ENCODE results near the gene REPS2.

REPS2 gene

DNA sequence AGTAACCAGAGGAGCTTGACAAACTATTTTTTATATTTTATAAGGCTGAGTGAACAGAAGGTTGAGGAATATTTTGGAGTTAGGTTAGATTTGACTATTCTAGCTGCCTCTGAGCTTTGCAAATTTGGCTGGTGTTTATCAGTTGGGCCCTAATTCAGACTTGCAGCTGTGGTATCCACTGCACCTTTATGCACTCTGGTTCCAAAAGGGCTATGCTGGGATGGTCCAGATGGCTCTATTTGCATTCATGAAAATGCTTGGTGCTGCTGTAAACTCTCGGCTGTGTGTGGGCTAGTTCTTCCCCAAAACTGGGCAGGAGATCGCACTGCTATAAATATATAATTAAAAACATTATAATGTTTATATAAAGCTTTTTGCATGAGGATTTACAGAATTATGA lies 106.3 kb downstream of the REPS2 start:
- Histone ChIP-seq H3K4me3 (ENCODE audit: low read length) (no peak overlapping the region), H3F3A (ENCODE audit: control insufficient read depth, insufficient read depth) (no peaks in the 10 kb centered on the region), H3K27ac (ENCODE audit: low read depth, low read length) (no peak overlapping the region), H4K20me1 (ENCODE audit: control insufficient read depth, insufficient read depth, low read depth, low read length) (no peaks in the 10 kb centered on the region), H3K9me2 (replicated peaks; ENCODE audit: control insufficient read depth, low read length) (no peaks in the 10 kb centered on the region), H3K4me1 (ENCODE audit: control insufficient read depth, low read length) (no peaks in the 10 kb centered on the region), H3K4me2 (ENCODE audit: low read length) (no peak overlapping the region), H3K27me3 (ENCODE audit: control insufficient read depth, low read length) (no peaks in the 10 kb centered on the region), H3K36me3 (ENCODE audit: control insufficient read depth, low read length) (no peaks in the 10 kb centered on the region), H3K9me3 (ENCODE audit: control insufficient read depth, insufficient read depth, low read length) (no peaks in the 10 kb centered on the region), H3K79me2 (ENCODE audit: control insufficient read depth, low read length) (no peaks in the 10 kb centered on the region)
- TF ChIP-seq EZH2phosphoT487 (IDR thresholded peaks at IDR 0.05; ENCODE audit: borderline replicate concordance, low read length) = no peak
- TF ChIP-seq, protein P1, sequence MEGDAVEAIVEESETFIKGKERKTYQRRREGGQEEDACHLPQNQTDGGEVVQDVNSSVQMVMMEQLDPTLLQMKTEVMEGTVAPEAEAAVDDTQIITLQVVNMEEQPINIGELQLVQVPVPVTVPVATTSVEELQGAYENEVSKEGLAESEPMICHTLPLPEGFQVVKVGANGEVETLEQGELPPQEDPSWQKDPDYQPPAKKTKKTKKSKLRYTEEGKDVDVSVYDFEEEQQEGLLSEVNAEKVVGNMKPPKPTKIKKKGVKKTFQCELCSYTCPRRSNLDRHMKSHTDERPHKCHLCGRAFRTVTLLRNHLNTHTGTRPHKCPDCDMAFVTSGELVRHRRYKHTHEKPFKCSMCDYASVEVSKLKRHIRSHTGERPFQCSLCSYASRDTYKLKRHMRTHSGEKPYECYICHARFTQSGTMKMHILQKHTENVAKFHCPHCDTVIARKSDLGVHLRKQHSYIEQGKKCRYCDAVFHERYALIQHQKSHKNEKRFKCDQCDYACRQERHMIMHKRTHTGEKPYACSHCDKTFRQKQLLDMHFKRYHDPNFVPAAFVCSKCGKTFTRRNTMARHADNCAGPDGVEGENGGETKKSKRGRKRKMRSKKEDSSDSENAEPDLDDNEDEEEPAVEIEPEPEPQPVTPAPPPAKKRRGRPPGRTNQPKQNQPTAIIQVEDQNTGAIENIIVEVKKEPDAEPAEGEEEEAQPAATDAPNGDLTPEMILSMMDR (IDR thresholded peaks at IDR 0.05; ENCODE audit: low read depth, low read length, poor library complexity, severe bottlenecking) = no peak

DNA sequence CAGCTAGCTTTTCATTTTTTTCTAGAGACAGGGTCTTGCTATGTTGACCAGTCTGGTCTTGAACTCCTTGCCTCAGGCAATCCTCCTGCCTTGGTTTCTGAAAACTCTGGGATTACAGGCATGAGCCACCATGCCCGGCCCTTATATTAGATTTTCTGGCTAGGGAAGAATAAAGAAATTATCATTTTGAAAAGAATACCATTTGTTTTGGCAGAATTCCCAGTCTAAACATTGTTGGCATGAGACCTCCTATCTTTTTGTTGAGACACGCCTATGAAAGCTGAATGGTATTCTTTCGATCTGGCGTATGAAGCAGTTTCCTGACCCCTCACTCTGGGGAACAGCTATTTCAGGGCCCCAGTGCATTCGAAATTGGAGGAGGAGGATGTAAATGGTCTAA lies 107.0 kb downstream of the REPS2 start:
- no peaks in the 10 kb centered on the region for H4K20me1 ChIP-seq (ENCODE audit: control insufficient read depth, insufficient read depth, low read depth, low read length)
- no peaks in the 10 kb centered on the region for H3K27me3 ChIP-seq (ENCODE audit: control insufficient read depth, low read length)
- TF ChIP-seq, protein P1 (IDR thresholded peaks at IDR 0.05; ENCODE audit: low read depth, low read length, poor library complexity, severe bottlenecking) = no peak
- TF ChIP-seq EZH2phosphoT487 (IDR thresholded peaks at IDR 0.05; ENCODE audit: borderline replicate concordance, low read length) = no peak
- no peaks in the 10 kb centered on the region for H3K9me3 ChIP-seq (ENCODE audit: control insufficient read depth, insufficient read depth, low read length)
- no peaks in the 10 kb centered on the region for H3K4me1 ChIP-seq (ENCODE audit: control insufficient read depth, low read length)
- no peaks in the 10 kb centered on the region for H3K9me2 ChIP-seq (replicated peaks; ENCODE audit: control insufficient read depth, low read length)
- no peaks in the 10 kb centered on the region for H3F3A ChIP-seq (ENCODE audit: control insufficient read depth, insufficient read depth)
- no peak overlapping the region for H3K4me3 ChIP-seq (ENCODE audit: low read length)
- no peaks in the 10 kb centered on the region for H3K79me2 ChIP-seq (ENCODE audit: control insufficient read depth, low read length)
- no peaks in the 10 kb centered on the region for H3K36me3 ChIP-seq (ENCODE audit: control insufficient read depth, low read length)
- no peak overlapping the region for H3K27ac ChIP-seq (ENCODE audit: low read depth, low read length)
- no peak overlapping the region for H3K4me2 ChIP-seq (ENCODE audit: low read length)

DNA sequence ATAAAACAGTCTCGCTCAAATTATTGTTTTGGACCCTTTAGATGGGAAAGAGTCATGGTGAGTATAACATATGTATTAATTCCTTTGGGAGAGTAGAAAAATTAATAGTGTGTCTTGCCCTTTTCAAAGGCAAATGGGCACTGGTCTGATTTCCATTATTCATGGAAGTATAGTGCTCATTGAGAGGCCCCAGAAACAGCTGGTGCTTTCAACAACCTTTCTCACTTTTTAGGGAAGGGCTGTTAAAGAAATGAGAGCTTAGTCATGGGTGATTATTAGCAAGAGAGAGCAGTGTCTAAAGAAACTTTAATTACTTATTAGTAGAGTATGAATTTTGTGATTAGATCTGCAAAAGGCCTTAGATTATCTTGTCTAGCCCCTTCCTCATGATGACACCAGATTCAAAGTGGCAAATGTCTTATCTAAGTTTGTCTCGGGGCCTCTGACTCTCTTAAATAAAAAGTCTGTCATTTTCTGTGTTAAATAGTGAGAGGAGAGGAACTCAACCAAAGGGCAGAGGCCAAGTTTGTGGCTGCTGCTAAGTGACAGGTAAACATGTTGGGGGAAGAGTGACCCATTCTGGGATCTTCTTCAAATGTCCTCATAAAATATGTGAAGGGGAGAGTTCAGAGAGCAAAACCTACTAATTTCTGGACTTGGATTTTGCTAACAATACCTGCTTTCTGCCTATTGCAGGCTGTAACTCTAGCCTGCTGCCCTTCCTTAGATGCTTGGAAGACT lies 110.6 kb downstream of the REPS2 start:
- Histone ChIP-seq H4K20me1 (ENCODE audit: control insufficient read depth, insufficient read depth, low read depth, low read length) (no peaks in the 10 kb centered on the region), H3F3A (ENCODE audit: control insufficient read depth, insufficient read depth) (no peaks in the 10 kb centered on the region), H3K79me2 (ENCODE audit: control insufficient read depth, low read length) (no peaks in the 10 kb centered on the region), H3K27me3 (ENCODE audit: control insufficient read depth, low read length) (no peaks in the 10 kb centered on the region), H3K4me3 (ENCODE audit: low read length) (no peak overlapping the region), H3K4me2 (ENCODE audit: low read length) (no peak overlapping the region), H3K4me1 (ENCODE audit: control insufficient read depth, low read length) (no peaks in the 10 kb centered on the region), H3K36me3 (ENCODE audit: control insufficient read depth, low read length) (no peaks in the 10 kb centered on the region), H3K27ac (ENCODE audit: low read depth, low read length) (no peak overlapping the region), H3K9me2 (replicated peaks; ENCODE audit: control insufficient read depth, low read length) (no peaks in the 10 kb centered on the region), H3K9me3 (ENCODE audit: control insufficient read depth, insufficient read depth, low read length) (no peaks in the 10 kb centered on the region)
- no peak for TF ChIP-seq EZH2phosphoT487 (IDR thresholded peaks at IDR 0.05; ENCODE audit: borderline replicate concordance, low read length)
- TF ChIP-seq, protein P1 (IDR thresholded peaks at IDR 0.05; ENCODE audit: low read depth, low read length, poor library complexity, severe bottlenecking) = no peak

All from DOHH2 (cell line).